HG03460 (cell line): Measurements from ENCODE around the gene DNAJC21.

Experiments used
- ATAC-seq: cut with Tn5 transposase; IDR thresholded peaks from one replicate; pipeline ENCODE4 v1.9.1; 2021; ENCODE audit not compliant: unreplicated experiment

DNAJC21 gene

GRCh38 chr5:34977934-34978613 is 48.7 kb downstream of the DNAJC21 start:
- peak; percentile 96 for ATAC-seq

GRCh38 chr5:34978681-34979080 is 49.3 kb downstream of the DNAJC21 start:
- no peak for ATAC-seq

GRCh38 chr5:34982823-34983222 is 53.5 kb downstream of the DNAJC21 start:
- no peak for ATAC-seq

GRCh38 chr5:34986965-34987364 is 57.6 kb downstream of the DNAJC21 start:
- no peak for ATAC-seq

- ATAC-seq: no peak
These were observed 62.3 kb downstream of the DNAJC21 start for GRCh38 chr5:34991486-34992238.

- ATAC-seq: no peak
These were observed 64.6 kb downstream of the DNAJC21 start for GRCh38 chr5:34993951-34994350.

- ATAC-seq: no peak
These were observed 66.9 kb downstream of the DNAJC21 start for GRCh38 chr5:34996261-34996660.

GRCh38 chr5:34998058-34998789 is 68.9 kb downstream of the DNAJC21 start:
- ATAC-seq: no peak

GRCh38 chr5:35001842-35002241 is 72.5 kb downstream of the DNAJC21 start:
- no peak for ATAC-seq

- no peak for ATAC-seq
These were observed 73.1 kb downstream of the DNAJC21 start for GRCh38 chr5:35002459-35002858.

GRCh38 chr5:35003018-35003957 is 73.9 kb downstream of the DNAJC21 start:
- ATAC-seq: peak; percentile 64

GRCh38 chr5:35004200-35004599 is 74.8 kb downstream of the DNAJC21 start:
- no peak for ATAC-seq

- ATAC-seq: no peak
These were observed 75.4 kb downstream of the DNAJC21 start for GRCh38 chr5:35004771-35005170.
